ENCODE data around the gene SLC24A3. TPM values are rescaled to one million over a fixed set of nuclear protein-coding genes. Genes with fewer than 3 reads are reported as not detected.

SLC24A3 gene
- total RNA-seq, 6 donors from 2014 or later = 6.3 to 10.8 (median 9.3) TPM

DNA sequence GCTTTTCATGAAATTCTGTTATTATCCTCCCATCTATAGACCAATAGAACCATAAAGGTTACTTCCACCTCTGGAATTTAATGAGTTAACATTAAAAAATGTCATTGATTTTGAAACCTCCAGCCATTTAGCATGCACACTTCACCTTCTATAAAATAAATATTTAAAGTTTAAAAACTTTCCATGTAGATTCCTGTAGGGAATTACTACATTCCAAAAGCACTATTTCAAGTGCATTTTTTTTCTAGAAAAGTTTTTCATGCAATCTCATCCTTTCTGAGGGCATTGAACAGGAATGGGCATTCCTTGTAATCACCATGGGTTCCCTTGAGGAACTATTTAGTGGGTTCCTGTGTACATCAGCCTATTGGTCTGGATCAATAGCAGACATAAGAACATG, 291.8 kb downstream of the SLC24A3 start:
- no peaks in the 10 kb centered on the region for H3K36me3 ChIP-seq
- TF ChIP-seq POLR2AphosphoS5 (IDR thresholded peaks at IDR 0.05) (no peak), POLR2A (IDR thresholded peaks at IDR 0.05) (no peak), EP300 (IDR thresholded peaks at IDR 0.05) (no peak)
- TF ChIP-seq, protein P1, sequence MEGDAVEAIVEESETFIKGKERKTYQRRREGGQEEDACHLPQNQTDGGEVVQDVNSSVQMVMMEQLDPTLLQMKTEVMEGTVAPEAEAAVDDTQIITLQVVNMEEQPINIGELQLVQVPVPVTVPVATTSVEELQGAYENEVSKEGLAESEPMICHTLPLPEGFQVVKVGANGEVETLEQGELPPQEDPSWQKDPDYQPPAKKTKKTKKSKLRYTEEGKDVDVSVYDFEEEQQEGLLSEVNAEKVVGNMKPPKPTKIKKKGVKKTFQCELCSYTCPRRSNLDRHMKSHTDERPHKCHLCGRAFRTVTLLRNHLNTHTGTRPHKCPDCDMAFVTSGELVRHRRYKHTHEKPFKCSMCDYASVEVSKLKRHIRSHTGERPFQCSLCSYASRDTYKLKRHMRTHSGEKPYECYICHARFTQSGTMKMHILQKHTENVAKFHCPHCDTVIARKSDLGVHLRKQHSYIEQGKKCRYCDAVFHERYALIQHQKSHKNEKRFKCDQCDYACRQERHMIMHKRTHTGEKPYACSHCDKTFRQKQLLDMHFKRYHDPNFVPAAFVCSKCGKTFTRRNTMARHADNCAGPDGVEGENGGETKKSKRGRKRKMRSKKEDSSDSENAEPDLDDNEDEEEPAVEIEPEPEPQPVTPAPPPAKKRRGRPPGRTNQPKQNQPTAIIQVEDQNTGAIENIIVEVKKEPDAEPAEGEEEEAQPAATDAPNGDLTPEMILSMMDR (IDR thresholded peaks at IDR 0.05) = no peak
- no peaks in the 10 kb centered on the region for H3K4me1 ChIP-seq
- no peak for ATAC-seq (ENCODE audit: low FRiP score in 2 of 2)
- no peaks in the 10 kb centered on the region for H3K27me3 ChIP-seq
- no peak for DNase-seq
- H3K4me3 ChIP-seq = no peak overlapping the region
- H3K9me3 ChIP-seq = no peaks in the 10 kb centered on the region
- no peak overlapping the region for H3K27ac ChIP-seq

DNA sequence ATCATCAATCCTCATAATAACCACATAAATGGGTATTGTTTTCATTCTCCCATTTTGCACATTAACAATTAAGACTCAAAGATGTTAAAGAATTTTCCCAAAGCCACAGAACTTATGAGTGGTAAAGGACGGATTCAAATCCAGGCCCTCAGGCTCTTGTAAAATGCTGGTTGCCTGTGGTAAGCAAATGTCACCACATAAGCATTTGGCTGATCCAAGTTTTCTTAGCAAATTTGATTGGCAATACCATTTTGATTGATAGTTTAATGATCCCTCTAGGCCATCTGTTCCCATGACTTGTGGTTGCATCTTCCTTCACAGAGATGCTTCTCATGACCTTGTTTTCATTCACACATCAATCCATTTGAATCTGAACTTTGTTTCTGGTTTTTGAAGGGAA, 293.6 kb downstream of the SLC24A3 start:
- Histone ChIP-seq H3K4me1 (no peaks in the 10 kb centered on the region), H3K36me3 (no peaks in the 10 kb centered on the region), H3K27me3 (no peaks in the 10 kb centered on the region), H3K9me3 (no peaks in the 10 kb centered on the region), H3K4me3 (no peak overlapping the region), H3K27ac (no peak overlapping the region)
- WGBS, 2 donors = 83 to 95% methylated on average over 1 of the region's 1 CpG
- TF ChIP-seq POLR2AphosphoS5 (IDR thresholded peaks at IDR 0.05) (no peak), EP300 (IDR thresholded peaks at IDR 0.05) (no peak)
- TF ChIP-seq, protein P1 (IDR thresholded peaks at IDR 0.05) = no peak
- ATAC-seq (ENCODE audit: low FRiP score in 2 of 2) = no peak
- no peak for DNase-seq

GRCh38 chr20:19508449-19508848, 296.0 kb downstream of the SLC24A3 start:
- Histone ChIP-seq H3K4me3 (no peak overlapping the region), H3K27ac (no peak overlapping the region), H3K36me3 (no peaks in the 10 kb centered on the region), H3K9me3 (no peaks in the 10 kb centered on the region), H3K27me3 (no peaks in the 10 kb centered on the region), H3K4me1 (no peaks in the 10 kb centered on the region)
- WGBS, 2 donors = 78 to 82% methylated on average over 5 of the region's 5 CpGs
- DNase-seq = no peak
- ATAC-seq (ENCODE audit: low FRiP score in 2 of 2) = no peak
- TF ChIP-seq POLR2AphosphoS5 (IDR thresholded peaks at IDR 0.05) = no peak
- TF ChIP-seq, protein P1 (IDR thresholded peaks at IDR 0.05) = no peak

- H3K36me3 ChIP-seq = no peaks in the 10 kb centered on the region
- no peak overlapping the region for H3K4me3 ChIP-seq
- WGBS, 2 donors = 100% methylated on average over 2 of the region's 2 CpGs; no CpG with 5 or more reads in 1 of the 2 donors
- H3K4me1 ChIP-seq = no peaks in the 10 kb centered on the region
- no peak overlapping the region for H3K27ac ChIP-seq
- TF ChIP-seq EP300 (IDR thresholded peaks at IDR 0.05) (no peak), POLR2AphosphoS5 (IDR thresholded peaks at IDR 0.05) (no peak), POLR2A (IDR thresholded peaks at IDR 0.05) (no peak)
- TF ChIP-seq, protein P1 (IDR thresholded peaks at IDR 0.05) = no peak
- no peaks in the 10 kb centered on the region for H3K9me3 ChIP-seq
- no peak for DNase-seq
- H3K27me3 ChIP-seq = no peaks in the 10 kb centered on the region
- no peak for ATAC-seq (ENCODE audit: low FRiP score in 2 of 2)
These were observed 298.2 kb downstream of the SLC24A3 start for GRCh38 chr20:19510611-19511010.

DNA sequence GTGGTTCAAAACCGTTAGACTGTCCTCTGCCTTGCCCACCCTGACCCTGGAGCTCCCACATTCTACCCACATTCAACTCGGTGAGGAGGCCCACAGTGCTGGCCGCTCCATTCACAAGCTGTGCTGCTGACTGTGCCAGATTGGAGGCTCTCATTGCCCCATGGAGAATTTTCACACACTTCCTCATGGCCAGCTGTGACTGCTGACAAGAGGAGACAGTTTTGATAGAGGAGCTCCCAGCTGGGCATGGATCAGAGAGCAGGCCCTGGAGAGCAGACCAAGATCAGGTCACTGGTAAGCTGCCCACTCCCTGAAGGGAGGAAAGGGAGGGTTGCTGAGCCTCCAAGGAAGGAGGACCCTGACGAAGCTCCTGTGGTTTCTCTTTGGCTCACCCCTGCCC, 299.5 kb downstream of the SLC24A3 start:
- no peaks in the 10 kb centered on the region for H3K4me1 ChIP-seq
- 81 to 86% methylated on average over 3 to 4 of the region's 4 CpGs for WGBS, 2 donors
- TF ChIP-seq, protein P1 (IDR thresholded peaks at IDR 0.05) = no peak
- TF ChIP-seq POLR2AphosphoS5 (IDR thresholded peaks at IDR 0.05) (no peak), EP300 (IDR thresholded peaks at IDR 0.05) (no peak), POLR2A (IDR thresholded peaks at IDR 0.05) (no peak)
- no peaks in the 10 kb centered on the region for H3K9me3 ChIP-seq
- no peak overlapping the region for H3K27ac ChIP-seq
- no peak overlapping the region for H3K4me3 ChIP-seq
- no peaks in the 10 kb centered on the region for H3K36me3 ChIP-seq
- DNase-seq = no peak
- no peaks in the 10 kb centered on the region for H3K27me3 ChIP-seq
- no peak for ATAC-seq (ENCODE audit: low FRiP score in 2 of 2)

All from upper lobe of left lung (tissue), 6 donors.